Loucy (cell line): ENCODE results near the gene MACF1.

Source experiments
- CTCF ChIP-seq: fragments of 200-600 bp; sonication (generic); conservative IDR thresholded peaks from 2 replicates; pipeline ENCODE4 v1.5.1; 2014; ENCODE audit warnings: mild to moderate bottlenecking, antibody characterized with exemption, low read length
- EZH2phosphoT487 ChIP-seq: fragments of 200-600 bp; IDR thresholded peaks from 2 replicates; pipeline ENCODE4 v1.6.1; 2018; ENCODE audit warnings: antibody characterized with exemption, mild to moderate bottlenecking, moderate library complexity, borderline replicate concordance

- TF ChIP-seq CTCF: peak; percentile 92
- TF ChIP-seq EZH2phosphoT487: no peak
These were observed 53.8 kb downstream of the MACF1 start for GRCh38 chr1:39258146-39258924.
